GM19240 (cell line): ENCODE data around the gene NDFIP1.

Source experiments
- DNase-seq: peaks from one replicate; pipeline ENCODE4 v3.0.0; 2011; ENCODE audit warnings: low spot score; ENCODE audit not compliant: insufficient read length

NDFIP1 gene

DNA sequence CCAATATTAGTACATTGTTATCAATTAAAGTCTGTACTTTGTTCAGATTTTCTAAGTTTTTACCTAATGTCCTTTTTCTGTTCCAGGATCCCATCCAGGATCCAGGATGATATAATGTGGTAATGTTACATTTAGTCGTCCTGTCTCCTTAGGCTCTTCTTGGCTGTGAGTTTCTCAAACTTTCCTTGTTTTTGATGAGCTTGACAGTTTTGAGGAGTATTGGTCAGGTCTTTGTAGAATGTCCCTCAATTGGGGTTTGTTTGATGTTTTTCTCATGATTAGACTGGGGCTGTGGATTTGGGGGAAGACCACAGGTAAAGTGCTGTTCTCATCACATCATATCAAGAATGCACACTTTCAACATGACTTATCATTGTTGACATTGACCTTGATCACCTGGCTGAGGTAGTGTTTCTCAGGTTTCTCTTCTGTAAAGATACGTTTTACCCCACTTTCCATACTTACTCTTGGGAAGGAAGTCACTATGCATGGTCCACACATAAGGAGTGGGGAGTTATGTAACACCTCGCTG, 9.6 kb downstream of the NDFIP1 start:
- no peak for DNase-seq

DNA sequence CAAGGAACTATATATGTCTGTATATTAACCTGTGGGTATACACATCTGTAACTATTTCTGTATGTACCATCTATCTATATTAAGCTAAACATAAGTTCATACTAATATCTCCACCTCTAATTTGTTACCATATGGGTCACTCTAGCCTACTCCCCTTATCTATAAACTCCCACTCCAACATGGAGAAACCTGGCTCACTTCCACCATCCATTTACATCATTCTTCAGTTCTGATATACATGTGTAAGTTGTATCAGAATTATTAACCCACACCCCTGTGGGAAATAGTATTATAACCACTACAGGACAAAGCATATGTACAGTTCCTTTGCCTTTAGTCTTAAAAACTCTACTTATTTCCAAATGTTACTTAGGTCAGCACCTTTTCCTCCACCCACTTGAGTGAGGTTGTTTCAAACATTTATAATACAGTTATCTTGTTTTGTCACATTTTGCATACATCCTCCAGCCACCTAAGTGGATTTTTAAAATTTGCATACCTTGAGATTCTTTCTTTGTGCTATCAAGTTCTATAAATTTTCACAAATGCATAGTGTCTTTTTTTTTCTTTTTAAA, 10.6 kb downstream of the NDFIP1 start:
- no peak for DNase-seq

DNA sequence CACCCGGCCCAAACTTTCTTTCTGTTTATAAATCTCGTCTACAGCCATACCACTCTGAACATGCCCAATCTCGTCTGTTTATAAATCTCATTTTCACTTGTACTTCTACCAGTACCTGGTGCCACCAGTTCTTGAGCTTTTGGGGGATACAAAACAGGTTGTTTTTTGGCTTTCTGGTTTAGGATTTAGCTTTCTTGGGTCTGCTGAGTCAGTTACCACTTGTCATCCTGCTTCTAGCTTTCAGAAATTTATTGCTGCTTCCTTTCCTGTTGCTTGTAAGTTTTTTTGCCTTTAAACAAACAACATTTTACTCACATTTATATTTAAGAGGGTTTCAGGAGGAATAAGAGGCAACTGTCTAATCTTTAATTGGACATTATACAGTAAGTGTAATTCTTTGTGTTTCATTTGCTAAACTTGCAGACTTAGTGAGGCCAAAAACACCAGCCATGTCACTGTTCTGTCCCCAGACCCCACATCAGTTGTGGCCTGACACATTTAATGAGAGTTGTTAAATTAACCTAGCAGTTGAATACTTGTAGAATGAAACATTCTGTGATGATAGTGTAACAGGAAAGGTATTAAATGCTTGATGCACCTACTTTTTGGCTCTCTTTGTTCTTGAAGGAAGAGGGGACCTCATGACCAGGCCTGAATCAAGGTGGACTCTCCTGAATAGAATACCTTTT, 11.8 kb downstream of the NDFIP1 start:
- no peak for DNase-seq

DNA sequence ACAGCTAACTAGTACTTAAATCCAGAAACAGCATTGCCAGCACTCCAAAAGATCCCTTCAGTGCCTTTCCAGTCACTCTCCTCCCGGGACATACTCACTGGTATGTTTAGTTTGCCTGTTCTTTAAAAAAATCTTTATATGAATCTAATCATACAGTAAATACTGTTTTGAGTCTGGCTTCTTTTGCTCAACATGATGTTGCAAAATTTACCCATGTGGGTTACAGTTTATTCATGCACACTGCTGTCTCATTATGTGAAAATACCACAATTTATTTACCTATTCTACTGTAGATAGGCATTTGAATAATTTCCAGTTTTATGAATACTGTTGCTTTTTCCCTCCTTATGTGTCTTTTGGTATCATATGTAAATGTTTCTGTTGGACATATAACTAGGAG, 13.5 kb downstream of the NDFIP1 start:
- no peak for DNase-seq

DNA sequence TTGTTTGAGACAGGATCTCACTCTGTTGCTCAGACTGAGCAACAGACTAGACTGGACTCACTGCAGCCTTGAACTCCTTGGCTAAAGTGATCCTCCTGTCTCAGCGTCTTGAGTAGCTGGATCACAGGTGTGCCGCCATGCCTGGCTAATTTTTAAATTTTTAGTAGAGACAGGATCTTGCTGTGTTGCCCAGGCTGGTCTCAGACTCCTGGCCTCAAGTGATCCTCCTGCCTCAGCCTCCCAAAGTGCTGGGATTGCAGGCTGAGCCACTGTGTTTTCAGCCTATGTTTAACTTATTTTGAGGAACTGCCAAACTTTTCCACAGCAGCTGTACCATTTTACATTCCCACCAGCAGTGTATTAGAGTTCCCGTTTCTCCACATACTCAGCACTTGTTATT, 16.8 kb downstream of the NDFIP1 start:
- no peak for DNase-seq

DNA sequence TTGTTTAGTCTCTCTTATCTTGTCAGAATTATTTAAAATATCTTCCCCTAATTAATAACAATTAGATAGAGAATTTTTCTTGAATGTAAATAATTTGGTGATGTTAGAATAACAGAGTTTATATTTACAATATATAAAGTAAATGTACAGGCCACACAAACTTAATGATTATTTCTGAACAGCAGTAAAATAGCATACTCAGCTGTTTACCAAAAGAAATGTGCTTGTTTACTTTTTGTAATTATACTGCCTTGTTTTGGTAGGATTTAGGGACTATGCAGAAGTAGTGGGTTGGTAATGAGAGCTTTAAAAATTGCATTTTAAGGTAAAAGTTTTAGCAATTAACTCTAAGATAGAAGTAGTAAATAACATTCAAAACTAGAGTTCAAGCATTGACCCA, 17.4 kb downstream of the NDFIP1 start:
- DNase-seq = no peak

DNA sequence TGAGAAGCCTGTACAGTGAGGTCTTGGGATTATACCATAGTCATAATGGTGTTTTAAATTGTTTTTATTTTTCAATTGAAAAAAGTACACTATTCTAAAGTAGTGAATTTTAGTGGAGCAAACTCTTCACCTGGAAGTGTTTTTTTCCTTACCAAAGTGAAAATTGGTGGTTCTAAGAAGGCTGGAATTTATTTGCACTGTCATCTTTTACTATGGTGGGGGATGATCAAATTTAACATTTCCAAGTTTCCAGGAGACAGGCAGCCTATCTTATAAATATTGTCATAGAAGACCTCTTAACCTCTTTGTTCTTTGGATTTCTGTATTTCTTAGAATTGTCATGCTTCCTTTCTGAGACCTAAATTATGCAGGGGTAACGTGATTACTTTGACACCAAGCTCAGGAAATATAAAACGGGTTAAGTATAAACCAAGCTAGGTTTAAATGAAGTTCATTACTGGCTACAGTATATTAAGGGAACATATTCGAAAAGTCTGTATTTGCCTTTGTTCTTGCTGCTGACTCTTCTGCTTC, 20.2 kb downstream of the NDFIP1 start:
- DNase-seq = no peak

DNA sequence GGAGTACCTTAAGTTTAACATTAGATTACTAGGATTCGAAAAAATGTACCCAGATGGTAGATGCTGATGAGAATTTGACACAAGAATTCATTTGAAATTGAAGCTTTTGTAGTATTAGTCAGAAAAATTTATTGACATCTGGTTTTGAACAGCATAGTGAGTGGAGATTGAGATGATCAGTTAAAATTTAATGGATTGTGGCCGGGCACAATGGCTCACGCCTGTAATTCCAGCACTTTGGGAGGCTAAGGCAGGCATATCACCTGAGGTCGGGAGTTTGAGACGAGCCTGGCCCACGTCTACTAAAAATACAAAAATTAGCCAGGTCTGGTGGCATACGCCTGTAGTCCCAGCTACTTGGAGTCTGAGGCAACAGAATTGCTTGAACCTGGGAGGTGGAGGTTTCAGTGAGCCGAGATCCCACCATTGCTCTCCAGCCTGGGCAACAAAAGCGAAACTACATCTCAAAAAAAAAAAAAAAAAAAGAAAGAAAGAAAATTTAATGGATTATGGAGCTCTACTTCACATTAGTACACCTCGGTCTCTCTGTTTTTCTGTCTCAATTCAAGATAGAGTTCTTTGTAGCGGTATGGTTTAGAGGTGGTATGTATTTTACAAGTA, 21.0 kb downstream of the NDFIP1 start:
- DNase-seq = no peak

DNA sequence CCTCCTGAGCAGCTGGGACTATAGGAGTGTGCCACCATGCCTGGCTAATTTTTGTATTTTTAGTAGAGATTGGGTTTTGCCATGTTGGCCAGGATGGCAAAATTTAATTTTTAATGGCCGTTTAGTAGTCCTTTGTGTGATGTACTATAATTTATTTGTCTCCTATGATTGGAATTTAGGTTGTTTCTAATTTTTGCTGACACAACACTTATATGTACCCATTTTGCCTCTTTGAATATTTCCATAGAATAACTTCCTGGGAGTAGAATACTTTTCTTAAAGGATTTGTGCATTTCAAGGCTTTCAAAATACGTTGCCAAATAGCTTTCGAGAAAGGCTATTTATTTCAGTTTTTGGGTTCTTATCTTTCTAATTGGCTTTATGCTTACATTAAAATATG, 22.8 kb downstream of the NDFIP1 start:
- DNase-seq = no peak

DNA sequence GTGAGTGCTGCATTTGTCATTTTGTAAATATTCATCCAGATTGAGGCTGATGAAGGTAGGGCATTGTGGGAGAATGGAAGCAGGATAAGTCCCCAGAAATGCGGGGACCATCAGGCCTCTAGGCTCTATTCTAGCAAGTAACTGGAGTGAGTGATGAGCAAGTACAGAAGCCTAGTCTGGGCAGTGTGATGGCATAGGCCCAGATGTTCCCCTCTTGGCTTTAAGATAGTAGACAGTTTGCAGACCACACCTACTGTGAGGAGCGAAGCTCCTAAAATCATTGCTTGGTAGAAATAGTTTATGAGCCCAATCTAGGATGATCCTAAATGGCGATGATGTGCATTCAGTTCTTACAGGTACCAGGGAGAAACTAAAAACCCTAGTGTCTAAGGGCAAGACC, 24.3 kb downstream of the NDFIP1 start:
- DNase-seq = no peak

DNA sequence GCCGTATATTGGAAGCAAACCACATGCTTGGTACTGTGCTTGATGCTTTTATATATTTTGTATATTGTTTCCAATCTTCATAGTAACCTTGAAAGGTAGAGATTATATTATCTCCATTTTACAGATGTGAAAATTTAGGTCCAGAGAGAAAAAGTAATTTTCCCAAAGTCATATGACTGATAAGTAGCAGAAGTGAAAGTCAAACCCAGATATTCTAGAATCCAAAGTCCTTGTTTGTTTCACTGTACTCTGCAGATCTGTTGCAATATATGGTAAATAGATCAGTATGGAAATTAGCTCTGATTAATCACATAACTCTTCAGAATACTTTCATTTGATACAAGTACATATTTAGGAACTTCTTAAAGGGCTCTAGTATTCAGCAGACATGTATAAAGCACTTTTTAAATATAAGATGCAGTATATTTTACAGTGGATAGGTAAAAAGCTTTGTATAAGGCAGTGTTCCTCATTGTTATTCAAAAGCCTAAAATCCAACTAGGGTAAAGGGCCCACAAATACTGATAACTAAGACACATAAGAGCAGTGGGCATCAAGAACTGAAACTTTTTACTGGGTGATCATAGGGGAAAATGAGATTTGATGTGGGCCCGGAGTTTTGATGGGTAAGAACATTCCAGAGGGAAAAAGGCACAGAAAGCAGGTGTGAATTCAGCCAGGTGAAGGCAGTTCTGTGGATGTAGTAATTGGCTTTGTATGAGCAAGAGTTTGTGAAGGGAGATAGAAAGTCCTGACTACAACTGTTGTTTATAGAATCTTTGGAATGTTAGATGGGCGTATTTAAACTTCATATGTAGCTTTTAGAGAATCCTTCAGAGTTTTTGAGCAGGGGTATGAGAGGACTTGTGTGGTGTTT, 25.0 kb downstream of the NDFIP1 start:
- no peak for DNase-seq

DNA sequence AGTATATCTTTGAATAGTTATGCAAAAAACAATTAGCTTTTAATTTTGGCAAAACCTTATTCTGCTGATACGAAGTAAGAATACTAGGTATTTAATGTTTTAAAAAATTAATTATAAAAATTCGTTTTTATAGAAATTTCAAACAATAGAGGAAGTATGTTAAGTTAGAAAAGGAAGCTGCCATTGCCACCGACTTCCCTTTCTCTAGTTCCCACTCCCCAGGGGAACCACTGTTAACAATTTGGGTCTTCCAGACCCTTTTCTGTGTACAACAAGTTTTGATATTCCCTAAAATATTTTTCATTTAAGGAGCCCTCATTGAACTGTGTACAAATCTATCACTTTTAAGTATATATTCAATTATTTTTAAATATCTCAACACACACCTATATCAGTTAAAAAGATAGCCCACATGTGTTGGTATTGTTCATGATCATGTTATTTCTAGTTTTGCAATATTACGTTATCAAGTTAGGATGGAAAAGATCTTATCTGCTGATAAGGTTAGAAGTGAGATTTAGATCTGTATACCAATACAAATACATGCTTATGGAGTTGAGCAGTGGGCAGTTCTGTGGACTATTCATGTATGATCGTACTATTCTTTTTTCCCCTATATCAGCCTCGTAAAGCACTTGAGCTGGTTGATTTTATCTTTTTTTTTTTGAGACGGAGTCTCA, 25.9 kb downstream of the NDFIP1 start:
- no peak for DNase-seq

DNA sequence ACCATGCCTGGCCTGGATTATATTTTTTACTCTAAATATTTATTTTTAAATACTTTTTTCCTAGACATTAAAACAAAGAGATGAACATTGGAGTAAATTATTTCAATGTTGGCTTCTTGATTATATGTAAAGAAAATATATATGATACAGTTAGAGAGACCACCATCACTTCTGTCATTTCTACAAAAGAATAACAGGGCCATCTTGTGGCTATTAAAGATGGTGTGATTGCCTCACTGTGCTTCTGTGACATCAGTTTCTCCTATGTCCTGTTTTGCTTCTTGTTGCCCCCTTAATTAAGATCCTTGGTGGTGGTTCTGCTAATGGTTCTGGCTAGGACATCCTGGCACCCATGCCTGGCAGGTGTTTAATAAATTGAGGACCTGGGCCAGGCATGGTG, 32.9 kb downstream of the NDFIP1 start:
- no peak for DNase-seq

DNA sequence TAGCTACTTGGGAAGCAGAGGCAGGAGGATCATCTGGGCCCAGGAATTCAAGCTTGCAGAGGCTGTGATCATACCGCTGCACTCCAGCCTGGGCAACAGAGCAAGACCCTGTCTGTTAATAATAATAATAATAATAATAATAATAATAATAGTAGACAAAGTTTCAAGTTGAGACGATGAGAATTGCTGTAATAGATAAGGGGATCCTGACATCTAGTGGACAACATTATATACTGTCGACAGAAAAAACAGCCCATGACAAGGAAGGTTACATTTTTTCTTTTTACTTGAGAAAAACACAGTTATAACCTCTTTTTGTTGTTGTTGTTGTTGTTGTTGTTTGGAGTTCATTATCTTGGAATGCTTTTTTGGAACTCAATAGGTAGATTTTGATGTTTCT, 35.3 kb downstream of the NDFIP1 start:
- DNase-seq = no peak

DNA sequence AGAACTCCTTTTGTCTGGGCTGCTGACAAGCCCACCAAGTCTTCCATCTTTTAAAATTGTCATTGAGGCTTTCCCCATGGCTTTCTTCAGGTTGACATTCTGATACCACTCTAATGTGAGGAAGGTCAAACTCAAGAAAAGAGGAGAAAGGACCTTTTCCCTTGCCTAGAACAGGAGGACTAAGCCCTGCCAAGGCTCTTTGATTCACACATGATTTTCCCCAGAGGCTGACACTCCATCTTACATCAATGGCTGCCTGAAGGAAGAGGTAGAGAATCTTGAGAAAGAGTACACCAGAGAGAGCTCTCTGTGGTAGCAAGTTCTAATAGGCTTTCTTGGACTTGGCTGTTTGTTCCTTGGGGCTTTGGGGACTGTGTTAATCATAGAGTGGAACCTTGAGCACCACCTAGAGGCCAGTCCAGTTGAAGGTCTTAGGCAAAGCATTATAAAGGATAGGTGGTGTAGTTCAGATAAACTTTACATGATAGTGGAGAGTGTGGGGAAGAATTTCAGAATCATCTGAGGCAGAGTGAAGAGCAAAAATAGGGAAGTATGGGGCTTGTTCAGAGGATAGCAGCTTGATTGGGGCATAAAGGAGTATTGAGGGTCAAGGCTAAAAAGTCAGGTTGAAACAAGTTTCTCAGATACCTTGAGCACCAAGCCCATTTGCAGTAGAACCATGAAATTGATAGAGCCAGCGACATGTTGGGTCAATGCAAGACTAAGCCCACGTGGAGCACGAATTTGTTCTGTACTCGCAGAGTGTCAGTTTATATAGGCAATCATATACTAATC, 36.7 kb downstream of the NDFIP1 start:
- DNase-seq = peak; percentile 24

DNA sequence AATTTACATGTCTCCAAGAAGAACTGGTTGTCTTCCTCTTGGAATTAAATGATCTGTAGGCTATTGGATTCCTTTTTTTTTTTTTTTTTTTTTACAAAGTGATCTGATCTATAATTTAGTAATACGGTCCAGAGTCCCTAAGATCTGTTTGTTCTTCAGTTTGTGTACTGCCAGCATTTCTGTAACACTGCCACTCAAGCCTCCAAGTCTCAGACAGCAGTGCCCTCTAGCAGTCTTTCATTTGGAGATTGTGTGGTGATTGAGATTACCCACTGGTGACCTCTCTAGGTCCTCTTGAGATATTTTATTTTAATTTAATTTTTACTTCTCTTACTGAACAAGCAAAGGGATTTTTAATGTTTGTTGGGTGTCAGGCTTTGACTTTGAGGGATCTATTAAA, 40.8 kb downstream of the NDFIP1 start:
- no peak for DNase-seq

DNA sequence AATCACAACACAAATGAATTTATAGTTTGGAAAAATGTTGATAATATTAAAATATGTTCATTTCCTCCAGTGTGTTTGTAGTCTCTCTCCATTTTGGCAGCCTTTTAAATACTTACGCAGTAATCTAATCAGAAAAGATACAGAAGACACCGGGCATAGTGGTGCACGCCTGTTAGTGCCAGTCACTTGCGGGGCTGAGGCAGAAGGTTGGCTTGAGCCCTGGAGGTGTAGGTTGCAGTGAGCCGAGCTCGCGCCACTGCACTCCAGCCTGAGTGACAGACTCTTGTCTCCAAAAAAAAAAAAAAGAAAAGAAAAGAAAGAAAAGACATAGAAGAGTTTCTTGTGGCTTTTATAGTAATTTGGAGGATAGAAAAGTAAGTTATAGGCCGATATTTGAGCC, 41.9 kb downstream of the NDFIP1 start:
- DNase-seq = no peak

DNA sequence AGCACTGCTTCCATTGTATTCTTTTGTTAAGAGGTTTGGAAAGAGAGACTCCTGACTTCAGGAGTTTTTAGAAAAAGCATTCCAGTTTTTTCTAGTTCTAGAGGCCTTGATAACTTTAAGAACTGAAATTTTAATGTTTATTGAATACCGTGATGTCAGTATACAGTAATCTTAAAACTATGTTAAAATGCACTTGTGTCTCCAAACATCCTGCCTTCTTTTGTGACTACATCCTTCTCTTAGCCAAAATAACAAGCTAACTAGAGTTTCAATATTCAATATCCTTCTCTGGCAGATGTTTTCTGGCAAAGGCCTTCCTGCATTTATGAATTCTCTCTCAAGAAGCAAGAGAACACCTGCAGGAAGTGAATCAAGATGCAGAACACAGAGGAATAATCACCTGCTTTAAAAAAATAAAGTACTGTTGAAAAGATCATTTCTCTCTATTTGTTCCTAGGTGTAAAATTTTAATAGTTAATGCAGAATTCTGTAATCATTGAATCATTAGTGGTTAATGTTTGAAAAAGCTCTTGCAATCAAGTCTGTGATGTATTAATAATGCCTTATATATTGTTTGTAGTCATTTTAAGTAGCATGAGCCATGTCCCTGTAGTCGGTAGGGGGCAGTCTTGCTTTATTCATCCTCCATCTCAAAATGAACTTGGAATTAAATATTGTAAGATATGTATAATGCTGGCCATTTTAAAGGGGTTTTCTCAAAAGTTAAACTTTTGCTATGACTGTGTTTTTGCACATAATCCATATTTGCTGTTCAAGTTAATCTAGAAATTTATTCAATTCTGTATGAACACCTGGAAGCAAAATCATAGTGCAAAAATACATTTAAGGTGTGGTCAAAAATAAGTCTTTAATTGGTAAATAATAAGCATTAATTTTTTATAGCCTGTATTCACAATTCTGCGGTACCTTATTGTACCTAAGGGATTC, 43.1 kb downstream of the NDFIP1 start:
- DNase-seq = no peak

DNA sequence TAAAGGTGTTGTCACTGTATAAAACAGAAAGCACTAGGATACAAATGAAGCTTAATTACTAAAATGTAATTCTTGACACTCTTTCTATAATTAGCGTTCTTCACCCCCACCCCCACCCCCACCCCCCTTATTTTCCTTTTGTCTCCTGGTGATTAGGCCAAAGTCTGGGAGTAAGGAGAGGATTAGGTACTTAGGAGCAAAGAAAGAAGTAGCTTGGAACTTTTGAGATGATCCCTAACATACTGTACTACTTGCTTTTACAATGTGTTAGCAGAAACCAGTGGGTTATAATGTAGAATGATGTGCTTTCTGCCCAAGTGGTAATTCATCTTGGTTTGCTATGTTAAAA, 43.8 kb downstream of the NDFIP1 start:
- no peak for DNase-seq
